IMR-90 (cell line): Measurements from ENCODE around the gene MICB. TPM values are rescaled to one million over a fixed set of nuclear protein-coding genes. Genes with fewer than 3 reads are reported as not detected.

Source experiments
- ATAC-seq: fragments of 200-7000 bp; cut with Tn5 transposase; 2 replicates; pipeline ENCODE4 v1.9.1; 2020; ENCODE audit warnings: low read depth, mild to moderate bottlenecking, moderate library complexity
- BruUV-seq: library from RNA; stranded (reverse); fragments of 400-500 nt; replicated peaks from 2 replicates; lab custom pipeline; 2021; lab: Mats Ljungman, UMichigan
- CTCF ChIA-PET: fragments of 300-600 bp; formaldehyde crosslinking; extraction: SDS; loops from one replicate; lab custom pipeline; 2021; ENCODE audit warnings: antibody characterized with exemption; lab: Yijun Ruan, JAX
- POLR2A ChIA-PET: fragments of 300-600 bp; sonication (Branson Sonifier 250); formaldehyde crosslinking; loops from one replicate; lab custom pipeline; 2022; ENCODE audit warnings: antibody characterized with exemption; ENCODE audit not compliant: unreplicated experiment; lab: Charles Lee
- DNase-seq: peaks from one replicate; pipeline ENCODE4 v3.0.0; 2013
- H2AFZ ChIP-seq: replicated peaks from 2 replicates; pipeline ENCODE3; 2013; ENCODE audit warnings: low read length, mild to moderate bottlenecking; ENCODE audit not compliant: poor library complexity
- H2AK5ac ChIP-seq: 2 replicates; pipeline ENCODE4 v1.6.1; 2013; ENCODE audit warnings: low read depth, low read length, inconsistent platforms
- H2AK9ac ChIP-seq: replicated peaks from 2 replicates; pipeline ENCODE3; 2013; ENCODE audit warnings: mild to moderate bottlenecking, low read depth, low read length, moderate library complexity; ENCODE audit not compliant: poor library complexity
- H2BK120ac ChIP-seq: 2 replicates; pipeline ENCODE4 v1.6.1; 2013; ENCODE audit warnings: low read depth, low read length, inconsistent platforms
- H2BK15ac ChIP-seq: 3 replicates; pipeline ENCODE4 v1.6.1; 2013; ENCODE audit warnings: low read depth, low read length, inconsistent platforms
- H2BK20ac ChIP-seq: 2 replicates; pipeline ENCODE4 v1.6.1; 2013; ENCODE audit warnings: low read depth, mild to moderate bottlenecking, inconsistent platforms, low read length, moderate library complexity
- H2BK5ac ChIP-seq: 2 replicates; pipeline ENCODE4 v1.6.1; 2013; ENCODE audit warnings: mild to moderate bottlenecking, low read depth, low read length, inconsistent platforms; ENCODE audit not compliant: poor library complexity, severe bottlenecking
- H3K14ac ChIP-seq: replicated peaks from 2 replicates; pipeline ENCODE4 v1.6.1; 2013; ENCODE audit warnings: low read depth, low read length, inconsistent platforms
- H3K18ac ChIP-seq: 2 replicates; pipeline ENCODE4 v1.6.1; 2013; ENCODE audit warnings: low read depth, low read length, control low read depth
- H3K23ac ChIP-seq: 2 replicates; pipeline ENCODE4 v1.6.1; 2013; ENCODE audit warnings: low read depth, low read length, inconsistent platforms
- H3K27ac ChIP-seq: 2 replicates; pipeline ENCODE4 v1.5.1; 2013; ENCODE audit warnings: mild to moderate bottlenecking, control low read depth, low read length; ENCODE audit not compliant: insufficient read depth
- H3K27me3 ChIP-seq: 2 replicates; pipeline ENCODE4 v1.6.1; 2013; ENCODE audit warnings: low read length; ENCODE audit not compliant: control insufficient read depth, insufficient read depth
- H3K36me3 ChIP-seq: 2 replicates; pipeline ENCODE4 v1.6.1; 2013; ENCODE audit warnings: low read length, mixed read lengths; ENCODE audit not compliant: control insufficient read depth, insufficient read depth
- H3K4ac ChIP-seq: 2 replicates; pipeline ENCODE4 v1.6.1; 2013; ENCODE audit warnings: low read depth, low read length, inconsistent platforms
- H3K4me1 ChIP-seq: 2 replicates; pipeline ENCODE4 v1.6.1; 2013; ENCODE audit warnings: low read length, mixed read lengths; ENCODE audit not compliant: control insufficient read depth, insufficient read depth
- H3K4me2 ChIP-seq: 2 replicates; pipeline ENCODE4 v1.6.1; 2013; ENCODE audit warnings: low read depth, mild to moderate bottlenecking, control low read depth, low read length, moderate library complexity
- H3K4me3 ChIP-seq: 2 replicates; pipeline ENCODE4 v1.5.1; 2013; ENCODE audit warnings: low read depth, mild to moderate bottlenecking, control low read depth, low read length, moderate library complexity; ENCODE audit not compliant: insufficient read depth
- H3K56ac ChIP-seq: 2 replicates; pipeline ENCODE4 v1.6.1; 2013; ENCODE audit warnings: low read length, inconsistent platforms; ENCODE audit not compliant: insufficient read depth; ENCODE audit errors: extremely low read depth
- H3K79me1 ChIP-seq, 2 experiments: 2 replicates each; pipeline ENCODE4 v1.6.1; 2013; ENCODE audit warnings: low read length in 2 of 2, inconsistent platforms in 1 of 2, low read depth in 1 of 2
- H3K9ac ChIP-seq: 2 replicates; pipeline ENCODE4 v1.6.1; 2013; ENCODE audit warnings: low read depth, low read length, control low read depth
- H3K9me1 ChIP-seq: 2 replicates; pipeline ENCODE4 v1.6.1; 2013; ENCODE audit warnings: low read length, inconsistent platforms; ENCODE audit not compliant: insufficient read depth
- H3K9me3 ChIP-seq: 2 replicates; pipeline ENCODE4 v1.6.1; 2013; ENCODE audit warnings: low read length; ENCODE audit not compliant: control insufficient read depth, insufficient read depth
- H4K20me1 ChIP-seq: 2 replicates; pipeline ENCODE4 v1.6.1; 2013; ENCODE audit warnings: low read length, inconsistent platforms; ENCODE audit not compliant: insufficient read depth
- H4K5ac ChIP-seq: 2 replicates; pipeline ENCODE4 v1.6.1; 2013; ENCODE audit warnings: mild to moderate bottlenecking, low read depth, low read length, control low read depth
- H4K8ac ChIP-seq, 2 experiments: 2 replicates each; pipeline ENCODE4 v1.6.1; 2013; ENCODE audit warnings: low read depth in 2 of 2, low read length in 2 of 2, control low read depth in 1 of 2, inconsistent platforms in 1 of 2
- H4K91ac ChIP-seq: 2 replicates; pipeline ENCODE4 v1.6.1; 2013; ENCODE audit warnings: low read depth, low read length, inconsistent platforms; ENCODE audit not compliant: insufficient read depth
- BHLHE40 ChIP-seq: fragments of 150-350 bp; IDR thresholded peaks from 2 replicates; pipeline ENCODE4 v1.6.1; 2016; ENCODE audit warnings: mild to moderate bottlenecking, low read depth, low read length
- CEBPB ChIP-seq: IDR thresholded peaks from 2 replicates; pipeline ENCODE4 v1.6.1; 2012; ENCODE audit warnings: low read depth, low read length, improper control_type of control experiment
- CHD1 ChIP-seq: IDR thresholded peaks from 2 replicates; pipeline ENCODE4 v1.6.1; 2012; ENCODE audit warnings: low read depth, low read length, improper control_type of control experiment
- CTCF ChIP-seq: conservative IDR thresholded peaks from 2 replicates; pipeline ENCODE4 v1.5.1; 2012; ENCODE audit warnings: mild to moderate bottlenecking, low read depth, low read length, improper control_type of control experiment
- ELK1 ChIP-seq: fragments of 150-350 bp; IDR thresholded peaks from 2 replicates; pipeline ENCODE4 v1.6.1; 2016; ENCODE audit warnings: low read depth, mild to moderate bottlenecking, low read length, moderate library complexity, borderline replicate concordance
- FOS ChIP-seq: fragments of 150-350 bp; IDR thresholded peaks from 2 replicates; pipeline ENCODE4 v1.6.1; 2016; ENCODE audit warnings: low read depth, low read length
- MAFK ChIP-seq: IDR thresholded peaks from 2 replicates; pipeline ENCODE4 v1.6.1; 2012; ENCODE audit warnings: low read depth, low read length, improper control_type of control experiment
- MAZ ChIP-seq: IDR thresholded peaks from 2 replicates; pipeline ENCODE4 v1.6.1; 2012; ENCODE audit warnings: low read depth, mild to moderate bottlenecking, low read length, improper control_type of control experiment, moderate library complexity, borderline replicate concordance
- MXI1 ChIP-seq: IDR thresholded peaks from 2 replicates; pipeline ENCODE4 v1.6.1; 2012; ENCODE audit warnings: low read depth, mild to moderate bottlenecking, low read length, moderate library complexity, borderline replicate concordance
- NFE2L2 ChIP-seq: fragments of 150-350 bp; IDR thresholded peaks from 2 replicates; pipeline ENCODE4 v1.6.1; 2016; ENCODE audit warnings: low read depth, mild to moderate bottlenecking, low read length
- POLR2A ChIP-seq: IDR thresholded peaks from 2 replicates; pipeline ENCODE4 v1.6.1; 2012; ENCODE audit warnings: mild to moderate bottlenecking, low read depth, low read length
- RAD21 ChIP-seq: IDR thresholded peaks from 2 replicates; pipeline ENCODE4 v1.6.1; 2012; ENCODE audit warnings: low read length, improper control_type of control experiment
- RFX5 ChIP-seq: IDR thresholded peaks from 2 replicates; pipeline ENCODE4 v1.8.0; 2012; ENCODE audit warnings: low read depth, mild to moderate bottlenecking, low read length, moderate library complexity
- SMC3 ChIP-seq: fragments of 150-350 bp; IDR thresholded peaks from 2 replicates; pipeline ENCODE4 v1.6.1; 2016; ENCODE audit warnings: low read depth, mild to moderate bottlenecking, antibody characterized with exemption, low read length, moderate library complexity
- WGBS, 2 experiments: methylation state at CpG; one replicate each; pipeline versions ENCODE4 v1.1.5 to v1.1.7; 2013; ENCODE audit warnings: missing lambda C conversion rate in 2 of 2; ENCODE audit not compliant: insufficient read length in 1 of 2; ENCODE audit errors: extremely low coverage in 2 of 2; 5-methylcytosine and 5-hydroxymethylcytosine counted together
- dilution Hi-C: fragments of 300-500 bp; cut with HindIII; formaldehyde crosslinking; loops from one replicate; pipeline ENCODE4 v1.14.3; 2018; ENCODE audit warnings: low sequenced_read_pairs; ENCODE audit not compliant: unreplicated experiment
- in situ Hi-C: fragments of 300-500 bp; cut with MboI; formaldehyde crosslinking; loops from 3 replicates; pipeline ENCODE4 v1.14.3; 2019; ENCODE audit warnings: low sequenced_read_pairs, inconsistent platforms, mixed read lengths
- intact Hi-C: fragments of 100-400 bp; cut with micrococcal nuclease; formaldehyde crosslinking; loops from 2 replicates; pipeline ENCODE4 v1.10.0; 2022
- polyA plus RNA-seq, 3 experiments: library from polyadenylated mRNA; depleted of rRNA; stranded (reverse); fragments of >200 nt; gene quantifications; 2 replicates each; pipeline ENCODE4 v1.2.3, GENCODE V29; 2012; ENCODE audit warnings: low replicate concordance in 1 of 3
- total RNA-seq: library from RNA; depleted of rRNA; stranded (reverse); fragments of >200 nt; gene quantifications from 2 replicates; pipeline ENCODE4 v1.2.3, GENCODE V29; 2012
- TF ChIP-seq, protein P1 (sequence below): fragments of 150-350 bp; IDR thresholded peaks from 2 replicates; pipeline ENCODE4 v1.6.1; 2017; ENCODE audit warnings: mild to moderate bottlenecking, antibody characterized with exemption, low read length, low read depth

Gene MICB
- total and polyA plus RNA-seq, 2 of the 4 experiments (the other 2 are of a cell fraction): 9.6 to 11.1 TPM

GRCh38 chr6:31513456-31514165 is 15.7 kb downstream of the MICB start:
- H3K9me3 ChIP-seq: no peaks in the 10 kb centered on the region
- dilution Hi-C loops (no loop called here), in situ Hi-C loops (no loop called here), intact Hi-C loops (no loop called here)
- H2BK15ac ChIP-seq: no peak overlapping the region
- no peaks in the 10 kb centered on the region for H3K27me3 ChIP-seq
- H3K4me3 ChIP-seq: no peak overlapping the region
- H2BK120ac ChIP-seq: no peak overlapping the region
- H3K4ac ChIP-seq: no peak overlapping the region
- POLR2A ChIA-PET: no interaction called here
- H2AFZ ChIP-seq: peak overlapping the region; percentile 18
- H4K20me1 ChIP-seq: no peaks in the 10 kb centered on the region
- peaks cover 28% of the 10 kb centered on the region for H3K9me1 ChIP-seq
- WGBS, 2 experiments: 71% methylated on average over 1 of the region's 5 CpGs; no CpG with 5 or more reads in 1 of the 2 experiments
- no peak overlapping the region for H4K5ac ChIP-seq
- H3K4me2 ChIP-seq: no peak overlapping the region
- peaks cover 0 to 3% of the 10 kb centered on the region in 2 experiments; a peak in 1 of 4 replicates for H3K79me1 ChIP-seq
- no peak overlapping the region for H3K9ac ChIP-seq
- peaks cover 2% of the 10 kb centered on the region; the same call in 1 of the 2 replicates for H3K36me3 ChIP-seq
- H3K23ac ChIP-seq: no peak overlapping the region
- ATAC-seq (peak; percentile 18; the same call in 1 of the 2 replicates), DNase-seq (no peak)
- no peak overlapping the region for H2BK20ac ChIP-seq
- no peak overlapping the region for H2BK5ac ChIP-seq
- peaks cover 10% of the 10 kb centered on the region; the same call in 1 of the 2 replicates for H3K4me1 ChIP-seq
- H4K91ac ChIP-seq: no peak overlapping the region
- H2AK5ac ChIP-seq: peak overlapping the region; percentile 24; the same call in 1 of the 2 replicates
- H4K8ac ChIP-seq: no peak overlapping the region
- H3K56ac ChIP-seq: no peak overlapping the region
- H2AK9ac ChIP-seq: peak overlapping the region; percentile 72
- H3K14ac ChIP-seq: 0 out of 2 replicates have a peak overlapping the region, but pooled peaks have one; percentile 40
- BruUV-seq: no TSS peak
- no peak overlapping the region for H3K18ac ChIP-seq
- no peak overlapping the region for H3K27ac ChIP-seq
- CTCF ChIA-PET: no interaction called here
- TF ChIP-seq CTCF: no peak
- TF ChIP-seq CHD1: no peak
- no peak for TF ChIP-seq MAZ
- no peak for TF ChIP-seq RFX5
- no peak for TF ChIP-seq POLR2A
- TF ChIP-seq NFE2L2: no peak
- TF ChIP-seq MXI1: no peak
- no peak for TF ChIP-seq ELK1
- no peak for TF ChIP-seq FOS
- no peak for TF ChIP-seq RAD21
- TF ChIP-seq, protein P1, sequence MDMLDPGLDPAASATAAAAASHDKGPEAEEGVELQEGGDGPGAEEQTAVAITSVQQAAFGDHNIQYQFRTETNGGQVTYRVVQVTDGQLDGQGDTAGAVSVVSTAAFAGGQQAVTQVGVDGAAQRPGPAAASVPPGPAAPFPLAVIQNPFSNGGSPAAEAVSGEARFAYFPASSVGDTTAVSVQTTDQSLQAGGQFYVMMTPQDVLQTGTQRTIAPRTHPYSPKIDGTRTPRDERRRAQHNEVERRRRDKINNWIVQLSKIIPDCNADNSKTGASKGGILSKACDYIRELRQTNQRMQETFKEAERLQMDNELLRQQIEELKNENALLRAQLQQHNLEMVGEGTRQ: no peak
- TF ChIP-seq BHLHE40: no peak
- no peak for TF ChIP-seq CEBPB
- TF ChIP-seq SMC3: no peak
- TF ChIP-seq MAFK: no peak
